Suprapubic skin (tissue), 4 donors: ENCODE measurements around the gene TRAK1. TPM values are rescaled to one million over a fixed set of nuclear protein-coding genes. Genes with fewer than 3 reads are reported as not detected.

Source experiments
- DNase-seq, 2 donors: peaks; one replicate each; pipeline ENCODE4 v3.0.0-alpha.2; 2019; ENCODE audit warnings: low spot score in 2 of 2
- H3K27ac ChIP-seq: fragments of 200-600 bp; sonication (generic); one replicate; pipeline ENCODE4 v1.5.1; 2019
- H3K27me3 ChIP-seq: fragments of 200-600 bp; sonication (generic); one replicate; pipeline ENCODE4 v1.5.1; 2019
- H3K36me3 ChIP-seq: fragments of 200-600 bp; sonication (generic); one replicate; pipeline ENCODE4 v1.5.1; 2019
- H3K4me1 ChIP-seq: fragments of 200-600 bp; sonication (generic); one replicate; pipeline ENCODE4 v1.5.1; 2019
- H3K4me3 ChIP-seq: fragments of 200-600 bp; sonication (generic); one replicate; pipeline ENCODE4 v1.5.1; 2019; ENCODE audit warnings: mild to moderate bottlenecking
- H3K9me3 ChIP-seq: fragments of 200-600 bp; sonication (generic); one replicate; pipeline ENCODE4 v1.5.1; 2019
- EP300 ChIP-seq: sonication (generic); formaldehyde crosslinking; IDR thresholded peaks from one replicate; pipeline ENCODE4 v1.6.1; 2017; ENCODE audit warnings: antibody characterized with exemption
- POLR2A ChIP-seq, 2 donors: fragments of 450-650 bp; IDR thresholded peaks; one replicate each; pipeline ENCODE4 v1.6.1; 2017; ENCODE audit warnings: antibody characterized with exemption in 2 of 2, mild to moderate bottlenecking in 2 of 2, moderate library complexity in 2 of 2
- POLR2AphosphoS5 ChIP-seq, 3 donors: sonication (generic); formaldehyde crosslinking; IDR thresholded peaks; one replicate each; pipeline ENCODE4 v1.6.1; 2017; ENCODE audit warnings: antibody characterized with exemption in 3 of 3
- WGBS: methylation state at CpG from one replicate; pipeline ENCODE4 v1.1.5; 2018; 5-methylcytosine and 5-hydroxymethylcytosine counted together
- total RNA-seq, 4 donors: library from RNA; depleted of rRNA; stranded (reverse); fragments of >200 nt; gene quantifications; one replicate each; pipeline ENCODE4 v1.1.0, GENCODE V29; 2016
- TF ChIP-seq, protein P1 (sequence below), 2 donors: fragments of 200-600 bp in 1 of 2; fragments of 450-650 bp in 1 of 2; sonication (generic) in 1 of 2; IDR thresholded peaks; one replicate each; pipeline ENCODE4 v1.5.1; 2016 to 2019; ENCODE audit warnings: antibody characterized with exemption in 2 of 2, mild to moderate bottlenecking in 1 of 2, moderate library complexity in 1 of 2

TRAK1 gene
- total RNA-seq, 4 donors from 2014 or later = 78.3 to 214 (median 86.4) TPM

DNA sequence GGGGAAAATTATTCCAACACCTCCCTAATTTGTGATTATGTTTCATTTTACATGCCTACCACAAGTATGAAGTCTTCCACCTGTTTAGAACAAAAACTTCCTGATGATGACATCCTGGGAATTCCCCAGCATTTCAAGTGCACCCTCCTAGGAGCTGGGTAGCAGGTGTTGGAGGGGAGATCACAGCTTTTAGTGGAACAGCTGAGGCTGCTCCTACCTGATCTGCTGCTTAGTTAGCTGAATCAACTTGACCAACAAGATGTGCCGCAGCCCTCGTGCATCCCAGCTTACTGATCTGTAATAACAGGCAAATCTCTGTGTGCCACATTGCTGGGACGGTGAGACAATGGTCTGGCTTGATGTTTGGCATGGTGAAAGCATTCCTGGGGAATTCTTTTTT lies 29.7 kb downstream of the TRAK1 start:
- TF ChIP-seq, protein P1, sequence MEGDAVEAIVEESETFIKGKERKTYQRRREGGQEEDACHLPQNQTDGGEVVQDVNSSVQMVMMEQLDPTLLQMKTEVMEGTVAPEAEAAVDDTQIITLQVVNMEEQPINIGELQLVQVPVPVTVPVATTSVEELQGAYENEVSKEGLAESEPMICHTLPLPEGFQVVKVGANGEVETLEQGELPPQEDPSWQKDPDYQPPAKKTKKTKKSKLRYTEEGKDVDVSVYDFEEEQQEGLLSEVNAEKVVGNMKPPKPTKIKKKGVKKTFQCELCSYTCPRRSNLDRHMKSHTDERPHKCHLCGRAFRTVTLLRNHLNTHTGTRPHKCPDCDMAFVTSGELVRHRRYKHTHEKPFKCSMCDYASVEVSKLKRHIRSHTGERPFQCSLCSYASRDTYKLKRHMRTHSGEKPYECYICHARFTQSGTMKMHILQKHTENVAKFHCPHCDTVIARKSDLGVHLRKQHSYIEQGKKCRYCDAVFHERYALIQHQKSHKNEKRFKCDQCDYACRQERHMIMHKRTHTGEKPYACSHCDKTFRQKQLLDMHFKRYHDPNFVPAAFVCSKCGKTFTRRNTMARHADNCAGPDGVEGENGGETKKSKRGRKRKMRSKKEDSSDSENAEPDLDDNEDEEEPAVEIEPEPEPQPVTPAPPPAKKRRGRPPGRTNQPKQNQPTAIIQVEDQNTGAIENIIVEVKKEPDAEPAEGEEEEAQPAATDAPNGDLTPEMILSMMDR (IDR thresholded peaks at IDR 0.05) = no peak
- no peak for TF ChIP-seq POLR2A (IDR thresholded peaks at IDR 0.05)
- no peak for TF ChIP-seq EP300
- no peak for TF ChIP-seq POLR2AphosphoS5 (IDR thresholded peaks at IDR 0.05)
- Histone ChIP-seq H3K4me1 (peaks cover 83% of the 10 kb centered on the region), H3K9me3 (no peaks in the 10 kb centered on the region), H3K4me3 (no peak overlapping the region), H3K27me3 (no peaks in the 10 kb centered on the region), H3K36me3 (peaks cover 7% of the 10 kb centered on the region), H3K27ac (no peak overlapping the region)
- DNase-seq = peak in 1 of 2 donors; percentile 41
- WGBS = 33% methylated on average over 3 of the region's 3 CpGs

GRCh38 chr3:42122261-42123011 lies 31.3 kb downstream of the TRAK1 start:
- peak in 1 of 2 donors; percentile 15 for DNase-seq
- H3K4me3 ChIP-seq = peak overlapping the region; percentile 2
- no peak for TF ChIP-seq EP300
- peaks cover 21% of the 10 kb centered on the region for H3K36me3 ChIP-seq
- 38% methylated on average over 4 of the region's 4 CpGs for WGBS
- H3K9me3 ChIP-seq = no peaks in the 10 kb centered on the region
- H3K27ac ChIP-seq = peak overlapping the region; percentile 76
- H3K4me1 ChIP-seq = peaks cover 67% of the 10 kb centered on the region
- no peaks in the 10 kb centered on the region for H3K27me3 ChIP-seq

DNA sequence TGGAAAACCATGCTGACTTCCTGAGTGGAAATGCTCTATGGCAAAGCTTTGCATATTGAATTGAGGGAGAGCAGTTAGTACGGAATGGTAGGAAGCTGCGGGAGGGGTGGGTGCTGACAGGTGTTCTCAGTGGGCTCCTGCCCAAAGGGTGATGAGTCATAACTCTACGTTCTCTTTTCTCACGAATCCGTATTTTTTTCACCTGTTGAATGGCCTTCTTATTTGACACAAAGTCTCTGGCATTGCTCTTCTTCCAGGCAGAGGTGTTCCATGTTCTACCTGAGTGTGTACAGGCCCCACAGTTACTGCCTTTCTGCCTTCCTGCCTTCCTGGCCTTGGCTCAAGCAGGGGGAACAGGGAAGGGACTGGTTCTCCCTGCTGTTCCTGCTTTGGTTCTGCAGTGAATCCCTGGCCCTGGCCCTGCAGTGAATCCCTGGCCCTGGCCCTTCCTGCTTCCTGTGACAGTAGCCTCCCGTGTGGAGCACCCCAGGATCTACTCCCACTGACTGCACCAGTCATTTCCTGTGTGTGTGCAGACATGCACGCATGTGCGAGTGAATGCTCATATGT lies 31.9 kb downstream of the TRAK1 start:
- Histone ChIP-seq H3K9me3 (no peaks in the 10 kb centered on the region), H3K36me3 (peaks cover 25% of the 10 kb centered on the region), H3K4me1 (peaks cover 61% of the 10 kb centered on the region), H3K27me3 (no peaks in the 10 kb centered on the region), H3K27ac (peak overlapping the region; percentile 76), H3K4me3 (peak overlapping the region; percentile 2)
- WGBS = 53% methylated on average over 8 of the region's 8 CpGs
- no peak for DNase-seq
- TF ChIP-seq, protein P1 (IDR thresholded peaks at IDR 0.05) = no peak
- no peak for TF ChIP-seq EP300

- no peak for DNase-seq
- WGBS = 94% methylated on average over 5 of the region's 5 CpGs
- peak overlapping the region; percentile 76 for H3K27ac ChIP-seq
- peaks cover 25% of the 10 kb centered on the region for H3K36me3 ChIP-seq
- H3K4me3 ChIP-seq = no peak overlapping the region
- H3K9me3 ChIP-seq = no peaks in the 10 kb centered on the region
- H3K4me1 ChIP-seq = peaks cover 58% of the 10 kb centered on the region
- TF ChIP-seq POLR2A (IDR thresholded peaks at IDR 0.05) (no peak), EP300 (no peak), POLR2AphosphoS5 (IDR thresholded peaks at IDR 0.05) (no peak)
- TF ChIP-seq, protein P1 (IDR thresholded peaks at IDR 0.05) = no peak
- no peaks in the 10 kb centered on the region for H3K27me3 ChIP-seq
Observed at GRCh38 chr3:42123824-42124658, 32.9 kb downstream of the TRAK1 start.

GRCh38 chr3:42127226-42127625 lies 36.1 kb downstream of the TRAK1 start:
- no peak for DNase-seq
- peaks cover 25% of the 10 kb centered on the region for H3K36me3 ChIP-seq
- H3K27me3 ChIP-seq = no peaks in the 10 kb centered on the region
- no peak for TF ChIP-seq POLR2A (IDR thresholded peaks at IDR 0.05)
- no peak for TF ChIP-seq POLR2AphosphoS5 (IDR thresholded peaks at IDR 0.05)
- TF ChIP-seq, protein P1 (IDR thresholded peaks at IDR 0.05) = no peak
- TF ChIP-seq EP300 = no peak
- H3K4me1 ChIP-seq = peaks cover 39% of the 10 kb centered on the region
- 98% methylated on average over 3 of the region's 3 CpGs for WGBS
- no peaks in the 10 kb centered on the region for H3K9me3 ChIP-seq
- no peak overlapping the region for H3K4me3 ChIP-seq
- H3K27ac ChIP-seq = no peak overlapping the region
